GM10266 (cell line): ENCODE data around the gene ATXN7L1.

Experiments
- DNase-seq: peaks from one replicate; pipeline ENCODE4 v3.0.0; 2012; ENCODE audit errors: extremely low spot score
- TF ChIP-seq, protein P1 (sequence below): IDR thresholded peaks from 2 replicates; pipeline ENCODE4 v1.5.1; 2012; ENCODE audit warnings: mild to moderate bottlenecking, low read depth; ENCODE audit not compliant: control insufficient read depth, insufficient read depth; ENCODE audit errors: missing control alignments

The ATXN7L1 gene

DNA sequence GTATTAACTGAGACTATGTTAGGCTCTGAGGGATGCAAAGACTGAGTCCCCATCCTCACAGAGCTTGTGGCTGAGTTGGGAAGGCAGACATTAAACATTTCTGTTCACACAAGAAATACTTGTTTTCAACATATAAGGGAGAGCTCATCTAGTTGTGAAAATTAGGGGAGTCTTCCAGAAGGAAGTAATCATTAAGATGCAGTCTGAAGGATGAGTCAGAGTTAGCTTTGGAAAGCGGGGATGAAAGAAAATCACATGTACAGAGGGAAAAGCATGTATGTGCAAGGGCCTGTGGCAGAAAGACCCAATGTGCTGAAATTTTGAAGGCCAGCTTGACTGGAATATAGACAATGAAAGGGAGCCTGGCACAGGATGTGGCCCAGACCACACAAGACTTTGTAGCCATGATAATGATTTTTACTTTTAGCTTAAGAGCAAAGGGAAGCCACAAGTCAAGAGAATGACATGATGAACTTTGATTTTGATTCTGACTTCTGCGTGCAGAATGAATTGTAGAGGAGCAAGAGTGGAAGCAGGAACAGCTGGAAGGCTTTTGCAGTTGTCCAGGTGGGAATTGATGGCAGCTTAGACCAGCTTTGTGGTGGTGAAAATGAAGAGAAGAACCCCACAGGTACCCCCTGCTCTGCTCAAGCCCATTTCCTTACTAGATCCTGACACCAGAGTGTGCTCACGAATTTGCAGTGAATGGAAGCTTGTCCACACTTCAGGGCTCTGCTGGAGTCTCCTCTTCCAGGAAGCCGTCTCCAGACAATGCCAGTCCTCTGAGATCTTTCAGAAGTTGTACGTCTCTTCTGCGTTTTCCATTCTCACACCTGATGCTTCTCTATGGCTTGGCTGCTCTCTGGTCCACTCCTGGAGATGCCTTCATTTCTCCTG, 115.6 kb downstream of the ATXN7L1 start:
- TF ChIP-seq, protein P1, sequence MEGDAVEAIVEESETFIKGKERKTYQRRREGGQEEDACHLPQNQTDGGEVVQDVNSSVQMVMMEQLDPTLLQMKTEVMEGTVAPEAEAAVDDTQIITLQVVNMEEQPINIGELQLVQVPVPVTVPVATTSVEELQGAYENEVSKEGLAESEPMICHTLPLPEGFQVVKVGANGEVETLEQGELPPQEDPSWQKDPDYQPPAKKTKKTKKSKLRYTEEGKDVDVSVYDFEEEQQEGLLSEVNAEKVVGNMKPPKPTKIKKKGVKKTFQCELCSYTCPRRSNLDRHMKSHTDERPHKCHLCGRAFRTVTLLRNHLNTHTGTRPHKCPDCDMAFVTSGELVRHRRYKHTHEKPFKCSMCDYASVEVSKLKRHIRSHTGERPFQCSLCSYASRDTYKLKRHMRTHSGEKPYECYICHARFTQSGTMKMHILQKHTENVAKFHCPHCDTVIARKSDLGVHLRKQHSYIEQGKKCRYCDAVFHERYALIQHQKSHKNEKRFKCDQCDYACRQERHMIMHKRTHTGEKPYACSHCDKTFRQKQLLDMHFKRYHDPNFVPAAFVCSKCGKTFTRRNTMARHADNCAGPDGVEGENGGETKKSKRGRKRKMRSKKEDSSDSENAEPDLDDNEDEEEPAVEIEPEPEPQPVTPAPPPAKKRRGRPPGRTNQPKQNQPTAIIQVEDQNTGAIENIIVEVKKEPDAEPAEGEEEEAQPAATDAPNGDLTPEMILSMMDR = no peak
- no peak for DNase-seq

GRCh38 chr7:105759670-105760550, 116.5 kb downstream of the ATXN7L1 start:
- no peak for DNase-seq
- TF ChIP-seq, protein P1 = peak; percentile 55

DNA sequence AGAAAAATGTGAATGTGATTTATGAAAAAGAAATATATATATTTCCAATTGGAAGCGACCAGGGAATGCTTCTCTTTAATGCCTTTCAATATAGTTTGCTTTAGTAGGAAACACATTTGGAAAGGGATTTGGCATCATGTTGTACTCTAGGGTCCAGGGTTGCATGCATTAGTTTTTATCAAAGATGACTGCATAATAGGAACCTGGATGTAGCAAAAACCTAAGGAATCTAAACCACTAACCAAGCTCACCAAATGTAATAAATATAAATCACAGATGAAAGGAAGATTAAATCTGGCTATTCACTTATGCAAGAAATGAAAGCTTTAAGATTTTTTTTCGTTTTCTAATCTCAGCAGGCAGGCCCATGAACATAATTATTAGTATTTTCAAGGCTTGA, 120.0 kb downstream of the ATXN7L1 start:
- DNase-seq = no peak
- TF ChIP-seq, protein P1 = no peak

DNA sequence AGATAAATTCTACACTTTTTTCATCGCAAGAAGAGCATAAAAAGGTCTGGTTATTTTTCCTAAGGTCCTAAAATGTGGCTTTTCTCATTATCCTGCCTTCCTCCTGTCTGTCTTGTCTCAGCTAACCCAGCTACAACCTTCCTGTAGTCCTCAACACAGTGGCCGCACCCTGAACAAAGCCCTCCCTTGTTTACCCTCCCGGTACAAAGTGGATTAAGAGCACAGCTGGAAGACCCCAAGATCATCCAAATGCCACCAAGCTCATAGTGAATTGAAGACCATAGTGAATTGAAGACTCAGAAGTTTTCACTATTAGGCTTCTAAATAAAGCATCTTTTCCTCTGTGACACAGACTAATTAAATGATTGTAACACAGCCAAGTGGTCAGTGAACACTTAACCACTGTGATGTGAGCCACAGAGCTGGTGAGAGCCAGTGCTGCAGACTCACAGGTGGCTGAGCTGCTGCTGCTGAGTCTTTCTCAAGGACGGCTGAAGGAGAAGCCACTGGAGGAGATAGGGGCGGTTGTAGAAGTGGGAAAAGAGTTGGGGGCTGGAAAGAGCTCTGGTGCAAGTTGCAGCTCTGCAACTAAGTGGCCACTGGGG, 123.6 kb downstream of the ATXN7L1 start:
- TF ChIP-seq, protein P1 = no peak
- no peak for DNase-seq

DNA sequence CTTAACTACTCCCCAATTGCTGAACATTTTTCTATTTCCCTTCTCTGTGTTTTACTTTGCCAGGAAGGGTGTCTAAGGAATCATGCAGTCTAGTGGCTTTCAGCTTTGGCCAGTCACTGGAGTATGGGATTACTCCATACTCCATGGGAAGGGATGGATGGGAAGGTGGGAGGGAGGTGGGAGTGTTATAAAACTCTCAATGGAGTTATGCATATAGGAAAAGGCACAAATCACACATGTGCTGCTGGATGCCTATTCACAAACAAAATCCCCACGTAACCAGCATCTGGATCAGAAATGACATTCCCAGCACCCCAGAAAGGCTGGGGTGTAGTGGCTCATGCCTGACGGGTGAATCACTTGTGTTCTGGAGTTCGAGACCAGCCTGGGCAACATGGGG, 125.3 kb downstream of the ATXN7L1 start:
- TF ChIP-seq, protein P1 = no peak
- DNase-seq = no peak

GRCh38 chr7:105748701-105749100, 127.7 kb downstream of the ATXN7L1 start:
- no peak for DNase-seq
- TF ChIP-seq, protein P1 = no peak
